GM19468 (cell line): ENCODE results near the gene OLFML2B.

Source experiments
- ATAC-seq: cut with Tn5 transposase; IDR thresholded peaks from one replicate; pipeline ENCODE4 v1.9.1; 2021; ENCODE audit warnings: mild to moderate bottlenecking, moderate library complexity, moderate number of reproducible peaks; ENCODE audit not compliant: unreplicated experiment; ENCODE audit errors: extremely low read depth

Gene OLFML2B

GRCh38 chr1:161983725-161984124 is 39.9 kb downstream of the OLFML2B start:
- no peak for ATAC-seq

- no peak for ATAC-seq
Measured at GRCh38 chr1:161982917-161983316, 40.8 kb downstream of the OLFML2B start.

- no peak for ATAC-seq
Measured at GRCh38 chr1:161982507-161982895, 41.2 kb downstream of the OLFML2B start.

- ATAC-seq = no peak
Measured at GRCh38 chr1:161981735-161982506, 41.7 kb downstream of the OLFML2B start.

GRCh38 chr1:161981126-161981525 is 42.5 kb downstream of the OLFML2B start:
- no peak for ATAC-seq

GRCh38 chr1:161978011-161978790 is 45.5 kb downstream of the OLFML2B start:
- no peak for ATAC-seq

- ATAC-seq = no peak
Measured at GRCh38 chr1:161973924-161974845, 49.5 kb downstream of the OLFML2B start.

GRCh38 chr1:161972828-161973227 is 50.8 kb downstream of the OLFML2B start:
- no peak for ATAC-seq

- no peak for ATAC-seq
Measured at GRCh38 chr1:161970633-161971032, 53.0 kb downstream of the OLFML2B start.

GRCh38 chr1:161970036-161970435 is 53.6 kb downstream of the OLFML2B start:
- ATAC-seq = no peak

- no peak for ATAC-seq
Measured at GRCh38 chr1:161966067-161966466, 57.6 kb downstream of the OLFML2B start.

- peak; percentile 62 for ATAC-seq
Measured at GRCh38 chr1:161962091-161962887, 61.4 kb downstream of the OLFML2B start.

GRCh38 chr1:161958425-161958824 is 65.2 kb downstream of the OLFML2B start:
- no peak for ATAC-seq

- ATAC-seq = no peak
Measured at GRCh38 chr1:161956930-161957329, 66.7 kb downstream of the OLFML2B start.

- ATAC-seq = no peak
Measured at GRCh38 chr1:161956097-161956496, 67.6 kb downstream of the OLFML2B start.

- no peak for ATAC-seq
Measured at GRCh38 chr1:161955606-161956005, 68.1 kb downstream of the OLFML2B start.

- no peak for ATAC-seq
Measured at GRCh38 chr1:161954466-161954865, 69.2 kb downstream of the OLFML2B start.

- no peak for ATAC-seq
Measured at GRCh38 chr1:161954050-161954449, 69.6 kb downstream of the OLFML2B start.

- no peak for ATAC-seq
Measured at GRCh38 chr1:161953256-161953920, 70.3 kb downstream of the OLFML2B start.
